ENCODE results near the gene SLC35B2. TPM values are rescaled to one million over a fixed set of nuclear protein-coding genes. Genes with fewer than 3 reads are reported as not detected.
A peak's percentile ranks its signal among the peaks of the same experiment; 100 is the strongest.

The SLC35B2 gene
- total RNA-seq, 1 donor from 2014 or later = 52.9 TPM

DNA sequence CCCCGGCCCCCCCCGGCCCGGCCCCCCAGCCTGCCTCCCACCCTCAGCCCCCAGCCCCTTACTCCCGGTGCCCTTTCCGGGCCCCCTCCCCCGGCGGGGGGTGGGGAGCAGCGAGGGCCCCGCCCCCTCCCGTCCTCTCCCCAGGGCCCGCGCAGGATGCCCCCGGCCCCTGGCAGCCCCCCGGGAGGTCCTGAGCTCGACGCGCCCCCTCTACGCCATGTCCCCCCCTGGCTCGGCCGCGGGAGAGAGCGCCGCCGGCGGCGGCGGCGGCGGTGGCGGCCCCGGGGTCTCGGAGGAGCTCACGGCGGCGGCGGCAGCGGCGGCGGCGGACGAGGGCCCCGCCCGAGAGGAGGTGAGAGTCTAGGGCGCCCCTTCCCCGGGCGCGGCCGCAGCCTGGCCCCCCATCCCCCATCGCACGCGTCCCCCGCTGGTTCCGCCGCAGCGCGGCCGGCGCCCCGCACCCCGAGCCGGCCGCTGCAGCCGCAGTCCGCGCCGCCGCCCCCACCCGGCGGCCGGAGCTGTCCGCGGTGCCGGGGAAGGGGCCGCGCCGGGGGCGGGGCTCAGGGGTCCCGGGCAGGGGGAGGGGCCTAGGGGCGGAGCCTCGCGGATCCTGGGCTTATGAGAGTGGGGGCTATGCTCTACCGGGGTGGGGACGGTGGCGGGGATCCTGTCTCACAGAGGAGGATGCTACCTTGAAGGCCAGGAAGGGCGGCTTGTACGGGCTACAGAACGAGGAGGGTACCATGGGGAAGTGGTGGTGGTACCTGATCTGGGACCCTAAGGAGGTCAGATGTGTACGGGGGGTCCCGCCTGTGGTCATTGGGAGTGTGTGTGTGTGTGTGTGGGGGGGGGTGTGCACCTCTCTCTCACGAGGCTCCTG lies 13.4 kb upstream of the SLC35B2 start:
- FAIRE-seq = no peak
- DNase-seq (ENCODE audit: low read depth) = no peak
- no peak overlapping the region for H3K4me3 ChIP-seq (ENCODE audit: low read depth, low read length)

DNA sequence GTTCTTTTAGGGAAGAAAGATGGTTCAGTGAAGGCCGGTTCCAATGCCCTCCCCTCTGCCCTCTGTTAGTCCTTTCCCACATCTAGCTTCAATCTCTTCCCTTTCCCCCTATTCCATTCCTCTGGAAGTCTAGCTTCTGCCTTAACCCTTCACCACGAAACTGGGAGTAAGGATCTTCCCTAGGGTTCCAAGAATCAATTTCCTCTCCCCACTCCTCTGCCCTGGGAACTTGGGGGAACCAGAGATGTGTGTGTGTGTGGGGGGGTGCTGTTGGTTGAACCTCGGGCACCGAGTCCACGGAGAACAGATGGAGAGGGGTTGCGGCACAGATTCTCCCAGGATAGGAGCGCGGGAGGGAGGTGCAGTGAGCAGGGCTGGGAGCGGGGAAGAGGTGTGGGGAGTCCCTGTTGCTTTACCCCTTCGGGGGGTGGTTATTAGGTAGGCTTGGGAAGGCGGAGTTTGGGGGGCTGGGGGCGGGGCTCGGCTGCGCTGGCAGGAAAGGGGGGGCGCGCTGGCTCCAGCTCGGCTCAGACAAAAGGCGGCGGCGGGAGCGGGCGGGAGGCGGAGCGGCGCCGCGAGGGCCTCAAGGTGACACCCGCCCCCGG lies 12.7 kb upstream of the SLC35B2 start, which contains the start of gene TMEM151B:
TMEM151B (plus strand) TSS at position 530 of the 605 bp plus-strand sequence. CDS start 293 bp downstream, outside the sequence.
- Histone ChIP-seq H3K36me3 (ENCODE audit: control insufficient read depth, insufficient read depth, low read length) (no peaks in the 10 kb centered on the region), H3K4me3 (ENCODE audit: low read depth, low read length) (no peak within 1 kb of the TSS), H3K27me3 (ENCODE audit: control insufficient read depth, insufficient read depth, low read length) (peaks cover 18% of the 10 kb centered on the region)
- TF ChIP-seq, protein P1, sequence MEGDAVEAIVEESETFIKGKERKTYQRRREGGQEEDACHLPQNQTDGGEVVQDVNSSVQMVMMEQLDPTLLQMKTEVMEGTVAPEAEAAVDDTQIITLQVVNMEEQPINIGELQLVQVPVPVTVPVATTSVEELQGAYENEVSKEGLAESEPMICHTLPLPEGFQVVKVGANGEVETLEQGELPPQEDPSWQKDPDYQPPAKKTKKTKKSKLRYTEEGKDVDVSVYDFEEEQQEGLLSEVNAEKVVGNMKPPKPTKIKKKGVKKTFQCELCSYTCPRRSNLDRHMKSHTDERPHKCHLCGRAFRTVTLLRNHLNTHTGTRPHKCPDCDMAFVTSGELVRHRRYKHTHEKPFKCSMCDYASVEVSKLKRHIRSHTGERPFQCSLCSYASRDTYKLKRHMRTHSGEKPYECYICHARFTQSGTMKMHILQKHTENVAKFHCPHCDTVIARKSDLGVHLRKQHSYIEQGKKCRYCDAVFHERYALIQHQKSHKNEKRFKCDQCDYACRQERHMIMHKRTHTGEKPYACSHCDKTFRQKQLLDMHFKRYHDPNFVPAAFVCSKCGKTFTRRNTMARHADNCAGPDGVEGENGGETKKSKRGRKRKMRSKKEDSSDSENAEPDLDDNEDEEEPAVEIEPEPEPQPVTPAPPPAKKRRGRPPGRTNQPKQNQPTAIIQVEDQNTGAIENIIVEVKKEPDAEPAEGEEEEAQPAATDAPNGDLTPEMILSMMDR (IDR thresholded peaks at IDR 0.05; ENCODE audit: insufficient read depth, low read length, severe bottlenecking) = no peak
- no peak for FAIRE-seq
- DNase-seq (ENCODE audit: low read depth) = no peak

More for the DNA sequence above, 13.4 kb upstream of the SLC35B2 start:
- TF ChIP-seq, protein P1 (IDR thresholded peaks at IDR 0.05; ENCODE audit: insufficient read depth, low read length, severe bottlenecking) = no peak
- H3K27me3 ChIP-seq (ENCODE audit: control insufficient read depth, insufficient read depth, low read length) = peaks cover 20% of the 10 kb centered on the region
- H3K36me3 ChIP-seq (ENCODE audit: control insufficient read depth, insufficient read depth, low read length) = no peaks in the 10 kb centered on the region

DNA sequence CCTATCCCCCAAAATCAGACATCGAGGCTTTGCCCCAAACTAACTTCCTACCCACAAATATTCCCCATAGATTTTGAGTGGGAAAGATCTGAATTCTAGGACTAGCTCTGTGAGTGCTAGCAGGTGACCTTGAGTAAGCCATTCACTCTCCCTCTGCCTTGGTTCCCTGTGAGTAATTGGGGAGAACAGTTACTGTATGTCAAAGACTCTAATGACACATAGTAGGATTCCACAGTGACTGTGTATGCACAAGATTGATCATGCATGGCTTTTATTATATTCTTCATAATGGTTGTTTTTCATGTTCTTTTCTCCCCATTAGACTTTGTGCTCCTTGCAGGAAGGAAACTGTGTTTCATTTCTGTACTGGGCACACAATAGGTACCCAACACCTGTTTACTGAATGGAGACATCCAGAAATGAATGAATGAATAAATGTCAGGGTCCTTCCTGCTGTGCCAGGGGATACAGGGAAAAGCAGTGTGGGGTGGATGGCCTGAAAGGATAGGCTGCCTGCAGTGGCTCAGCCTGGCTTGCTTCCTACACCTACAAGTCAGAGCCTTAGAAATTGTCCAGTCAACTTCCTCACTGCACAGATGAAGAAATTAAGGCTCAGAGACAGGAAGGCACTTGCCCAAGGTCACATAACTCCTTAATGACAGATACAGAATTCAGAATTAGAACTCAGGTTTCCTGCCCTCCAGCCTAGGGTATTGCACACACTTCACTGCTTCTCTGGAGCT lies 12.0 kb upstream of the SLC35B2 start:
- Histone ChIP-seq H3K4me3 (ENCODE audit: low read depth, low read length) (no peak overlapping the region), H3K27me3 (ENCODE audit: control insufficient read depth, insufficient read depth, low read length) (peaks cover 18% of the 10 kb centered on the region), H3K36me3 (ENCODE audit: control insufficient read depth, insufficient read depth, low read length) (no peaks in the 10 kb centered on the region)
- DNase-seq (ENCODE audit: low read depth) (peak; percentile 62), FAIRE-seq (no peak)
- TF ChIP-seq, protein P1 (IDR thresholded peaks at IDR 0.05; ENCODE audit: insufficient read depth, low read length, severe bottlenecking) = no peak

DNA sequence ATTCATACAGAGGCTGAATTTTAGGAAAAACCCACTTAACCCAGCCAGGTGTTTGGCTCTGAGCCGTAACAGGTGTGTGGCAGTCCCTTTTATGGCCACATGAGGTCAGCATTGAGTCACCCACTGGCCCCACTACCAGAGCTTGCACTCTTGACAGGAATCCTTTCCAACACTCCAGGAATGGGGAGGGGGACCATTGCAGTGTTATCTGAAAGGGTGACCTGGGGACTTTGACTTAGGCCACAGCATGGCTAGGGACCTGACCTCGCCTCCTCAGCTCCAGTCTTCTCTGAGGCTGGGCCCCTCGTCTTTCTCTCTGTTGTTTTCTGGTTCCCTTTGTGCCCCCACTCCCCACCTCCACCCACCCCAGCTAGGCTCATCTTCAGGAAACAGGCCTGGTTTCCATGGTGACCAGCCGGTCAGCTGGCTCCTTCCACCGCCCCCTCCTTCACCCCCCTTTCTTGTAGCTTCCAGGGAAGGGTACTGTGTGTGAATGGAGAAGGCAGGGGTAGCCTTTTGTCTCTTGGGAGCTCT lies 10.8 kb upstream of the SLC35B2 start:
- Histone ChIP-seq H3K36me3 (ENCODE audit: control insufficient read depth, insufficient read depth, low read length) (no peaks in the 10 kb centered on the region), H3K4me3 (ENCODE audit: low read depth, low read length) (no peak overlapping the region), H3K27me3 (ENCODE audit: control insufficient read depth, insufficient read depth, low read length) (peaks cover 18% of the 10 kb centered on the region)
- DNase-seq (ENCODE audit: low read depth) (peak; percentile 55), FAIRE-seq (no peak)
- TF ChIP-seq, protein P1 (IDR thresholded peaks at IDR 0.05; ENCODE audit: insufficient read depth, low read length, severe bottlenecking) = peak; percentile 95

DNA sequence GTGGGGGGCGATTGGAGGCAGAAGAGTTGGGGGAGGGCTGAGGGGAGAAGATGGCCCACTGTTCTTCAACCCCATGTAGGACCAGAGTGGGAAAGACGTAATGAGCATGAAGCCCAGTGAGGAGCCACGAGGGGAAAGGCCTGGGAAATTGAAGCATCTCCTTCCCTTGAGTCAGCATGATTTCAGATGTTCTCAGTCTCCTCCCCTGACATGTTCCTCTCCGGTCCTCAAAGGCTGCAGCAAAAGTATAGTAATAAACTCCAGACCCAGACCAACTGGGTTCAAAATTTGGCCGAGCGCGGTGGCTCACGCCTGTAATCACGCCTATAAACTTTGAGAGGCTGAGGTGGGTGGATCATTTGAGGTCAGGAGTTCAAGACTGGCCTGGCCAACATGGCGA lies 9.9 kb upstream of the SLC35B2 start:
- Histone ChIP-seq H3K27me3 (ENCODE audit: control insufficient read depth, insufficient read depth, low read length) (peaks cover 16% of the 10 kb centered on the region), H3K36me3 (ENCODE audit: control insufficient read depth, insufficient read depth, low read length) (no peaks in the 10 kb centered on the region), H3K4me3 (ENCODE audit: low read depth, low read length) (no peak overlapping the region)
- FAIRE-seq (no peak), DNase-seq (ENCODE audit: low read depth) (no peak)
- TF ChIP-seq, protein P1 (IDR thresholded peaks at IDR 0.05; ENCODE audit: insufficient read depth, low read length, severe bottlenecking) = no peak

Data from bronchial epithelial cell (primary cell).